ENCODE data around the gene SPEN. TPM values are rescaled to one million over a fixed set of nuclear protein-coding genes. Genes with fewer than 3 reads are reported as not detected.

The SPEN gene
- total and polyA plus RNA-seq, 2 of the 13 experiments (the other 11 are each of a cell fraction or from before 2014, with no cell fraction given), result 4.8 to 14.0 TPM

DNA sequence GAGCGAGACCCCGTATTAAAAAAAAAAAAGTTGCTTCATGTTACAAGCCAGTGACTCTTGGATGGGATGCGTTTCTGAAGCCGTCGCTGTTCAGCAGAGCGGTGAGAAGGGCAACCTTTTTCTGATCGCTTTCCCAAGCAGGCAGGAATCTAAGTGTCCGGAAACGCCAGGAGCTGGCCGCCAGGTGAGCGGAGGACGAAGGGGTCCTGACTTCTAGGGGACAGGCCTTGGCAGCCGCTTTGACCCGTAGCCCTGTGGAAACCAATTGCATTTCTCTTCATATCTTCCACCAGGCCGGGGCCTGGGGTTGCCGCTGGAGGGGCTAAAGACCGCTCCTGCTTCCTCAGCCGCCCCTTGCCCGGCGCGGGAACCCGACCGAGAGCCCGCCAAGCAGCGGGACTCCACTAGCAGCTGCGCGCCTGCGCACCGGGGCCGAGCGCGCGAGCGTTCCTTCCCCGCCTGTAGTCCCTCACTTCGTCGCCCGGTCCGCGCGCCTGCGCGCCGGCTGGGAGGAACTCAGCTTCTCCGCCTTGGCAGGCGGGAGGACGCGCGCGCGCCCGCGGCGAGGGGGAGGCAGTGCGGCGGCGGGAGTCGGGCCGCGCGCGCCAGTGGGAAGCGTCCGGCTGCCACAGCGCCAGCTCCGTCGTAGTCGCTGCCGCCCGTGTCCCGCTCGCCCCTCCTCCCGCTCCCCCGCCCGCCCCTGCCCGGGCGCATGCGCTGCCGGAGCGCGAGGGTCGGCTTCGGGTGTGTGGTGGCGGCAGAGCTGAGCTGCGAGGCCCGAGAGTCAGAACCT, at the start of gene SPEN (continued):
- TF ChIP-seq, protein P1, sequence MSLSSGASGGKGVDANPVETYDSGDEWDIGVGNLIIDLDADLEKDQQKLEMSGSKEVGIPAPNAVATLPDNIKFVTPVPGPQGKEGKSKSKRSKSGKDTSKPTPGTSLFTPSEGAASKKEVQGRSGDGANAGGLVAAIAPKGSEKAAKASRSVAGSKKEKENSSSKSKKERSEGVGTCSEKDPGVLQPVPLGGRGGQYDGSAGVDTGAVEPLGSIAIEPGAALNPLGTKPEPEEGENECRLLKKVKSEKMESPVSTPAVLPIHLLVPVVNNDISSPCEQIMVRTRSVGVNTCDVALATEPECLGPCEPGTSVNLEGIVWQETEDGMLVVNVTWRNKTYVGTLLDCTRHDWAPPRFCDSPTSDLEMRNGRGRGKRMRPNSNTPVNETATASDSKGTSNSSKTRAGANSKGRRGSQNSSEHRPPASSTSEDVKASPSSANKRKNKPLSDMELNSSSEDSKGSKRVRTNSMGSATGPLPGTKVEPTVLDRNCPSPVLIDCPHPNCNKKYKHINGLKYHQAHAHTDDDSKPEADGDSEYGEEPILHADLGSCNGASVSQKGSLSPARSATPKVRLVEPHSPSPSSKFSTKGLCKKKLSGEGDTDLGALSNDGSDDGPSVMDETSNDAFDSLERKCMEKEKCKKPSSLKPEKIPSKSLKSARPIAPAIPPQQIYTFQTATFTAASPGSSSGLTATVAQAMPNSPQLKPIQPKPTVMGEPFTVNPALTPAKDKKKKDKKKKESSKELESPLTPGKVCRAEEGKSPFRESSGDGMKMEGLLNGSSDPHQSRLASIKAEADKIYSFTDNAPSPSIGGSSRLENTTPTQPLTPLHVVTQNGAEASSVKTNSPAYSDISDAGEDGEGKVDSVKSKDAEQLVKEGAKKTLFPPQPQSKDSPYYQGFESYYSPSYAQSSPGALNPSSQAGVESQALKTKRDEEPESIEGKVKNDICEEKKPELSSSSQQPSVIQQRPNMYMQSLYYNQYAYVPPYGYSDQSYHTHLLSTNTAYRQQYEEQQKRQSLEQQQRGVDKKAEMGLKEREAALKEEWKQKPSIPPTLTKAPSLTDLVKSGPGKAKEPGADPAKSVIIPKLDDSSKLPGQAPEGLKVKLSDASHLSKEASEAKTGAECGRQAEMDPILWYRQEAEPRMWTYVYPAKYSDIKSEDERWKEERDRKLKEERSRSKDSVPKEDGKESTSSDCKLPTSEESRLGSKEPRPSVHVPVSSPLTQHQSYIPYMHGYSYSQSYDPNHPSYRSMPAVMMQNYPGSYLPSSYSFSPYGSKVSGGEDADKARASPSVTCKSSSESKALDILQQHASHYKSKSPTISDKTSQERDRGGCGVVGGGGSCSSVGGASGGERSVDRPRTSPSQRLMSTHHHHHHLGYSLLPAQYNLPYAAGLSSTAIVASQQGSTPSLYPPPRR (CRISPR knock-in tag; IDR thresholded peaks at IDR 0.05; ENCODE audit: borderline replicate concordance), result peak; percentile 12; the same call in 1 of the 2 replicates
- TF ChIP-seq ZMYM3 (CRISPR knock-in tag; IDR thresholded peaks at IDR 0.05) (peak; percentile 78), YY1 (IDR thresholded peaks at IDR 0.05; ENCODE audit: insufficient read depth, insufficient replicate concordance, low read depth, low read length) (no peak), ZNF292 (CRISPR knock-in tag; IDR thresholded peaks at IDR 0.05; ENCODE audit: borderline replicate concordance, low read depth) (0 out of 2 replicates have a peak, but pooled peaks have one; percentile 50), GPN1 (CRISPR knock-in tag; IDR thresholded peaks at IDR 0.05; ENCODE audit: borderline replicate concordance) (no peak), BCL3 (CRISPR knock-in tag; IDR thresholded peaks at IDR 0.05) (peak; percentile 86), ARID4A (CRISPR knock-in tag; IDR thresholded peaks at IDR 0.05; ENCODE audit: borderline replicate concordance) (peak; percentile 73; the same call in 1 of the 2 replicates), PRDM10 (CRISPR knock-in tag; IDR thresholded peaks at IDR 0.05; ENCODE audit: low read depth) (peak; percentile 18; the same call in 1 of the 2 replicates), HNRNPK (IDR thresholded peaks at IDR 0.05; ENCODE audit: low read depth, low read length, poor library complexity, severe bottlenecking) (no peak), SPEN (CRISPR knock-in tag; IDR thresholded peaks at IDR 0.05; ENCODE audit: low read depth) (peak; percentile 89; the same call in 1 of the 2 replicates), SALL1 (CRISPR knock-in tag; IDR thresholded peaks at IDR 0.05) (peak; percentile 55), SCMH1 (CRISPR knock-in tag; IDR thresholded peaks at IDR 0.05; ENCODE audit: borderline replicate concordance) (no peak)
